GM23338 (cell line): ENCODE results near the gene RAD50. TPM values are rescaled to one million over a fixed set of nuclear protein-coding genes. Genes with fewer than 3 reads are reported as not detected.

ENCODE experiments used
- ATAC-seq: fragments of 200-7000 bp; cut with Tn5 transposase; 3 replicates; pipeline ENCODE4 v1.9.1; 2020
- DNase-seq: peaks from one replicate; pipeline ENCODE4 v3.0.0-alpha.2; 2015; ENCODE audit warnings: low spot score
- H2AFZ ChIP-seq: fragments of 200-600 bp; sonication (generic); 2 replicates; pipeline ENCODE4 v1.8.0; 2016; ENCODE audit warnings: antibody characterized with exemption, mild to moderate bottlenecking, moderate library complexity
- H3F3A ChIP-seq: fragments of 200-600 bp; sonication (generic); replicated peaks from 2 replicates; pipeline ENCODE4 v1.8.0; 2017; ENCODE audit warnings: antibody characterized with exemption, mixed run types, low read depth
- H3K27ac ChIP-seq: fragments of 200-600 bp; sonication (generic); 2 replicates; pipeline ENCODE4 v1.6.1; 2016; ENCODE audit warnings: low read depth
- H3K27me3 ChIP-seq: fragments of 200-600 bp; sonication (generic); 2 replicates; pipeline ENCODE4 v1.8.0; 2016; ENCODE audit warnings: mild to moderate bottlenecking, mixed run types, moderate library complexity; ENCODE audit not compliant: insufficient read depth
- H3K36me3 ChIP-seq: fragments of 200-600 bp; sonication (generic); 2 replicates; pipeline ENCODE4 v1.8.0; 2016; ENCODE audit warnings: mild to moderate bottlenecking; ENCODE audit not compliant: insufficient read depth
- H3K4me1 ChIP-seq: fragments of 200-600 bp; sonication (generic); 2 replicates; pipeline ENCODE4 v1.8.0; 2016; ENCODE audit warnings: mild to moderate bottlenecking, moderate library complexity; ENCODE audit not compliant: insufficient read depth
- H3K4me2 ChIP-seq: fragments of 200-600 bp; sonication (generic); 2 replicates; pipeline ENCODE4 v1.7.1; 2017; ENCODE audit warnings: mixed run types
- H3K4me3 ChIP-seq: fragments of 200-600 bp; sonication (generic); 2 replicates; pipeline ENCODE4 v1.6.1; 2016; ENCODE audit warnings: mixed run types
- H3K79me2 ChIP-seq: fragments of 200-600 bp; sonication (generic); replicated peaks from 2 replicates; pipeline ENCODE4 v1.8.0; 2017; ENCODE audit warnings: mild to moderate bottlenecking; ENCODE audit not compliant: insufficient read depth
- H3K9me2 ChIP-seq: fragments of 200-600 bp; sonication (generic); 2 replicates; pipeline ENCODE4 v1.8.0; 2017; ENCODE audit not compliant: insufficient read depth
- H4K20me1 ChIP-seq: fragments of 200-600 bp; sonication (generic); replicated peaks from 2 replicates; pipeline ENCODE4 v1.8.0; 2017; ENCODE audit warnings: mild to moderate bottlenecking; ENCODE audit not compliant: insufficient read depth
- H3K27ac Mint-ChIP-seq: 2 replicates; pipeline ENCODE4 v1.8.0; 2020; ENCODE audit warnings: inconsistent platforms, mild to moderate bottlenecking, moderate library complexity, mixed read lengths
- H3K27me3 Mint-ChIP-seq: 3 replicates; pipeline ENCODE4 v1.8.0; 2022; ENCODE audit warnings: low read depth, mild to moderate bottlenecking, moderate library complexity, mixed read lengths, inconsistent platforms; ENCODE audit not compliant: insufficient read depth, poor library complexity
- H3K36me3 Mint-ChIP-seq: 3 replicates; pipeline ENCODE4 v1.8.0; 2021; ENCODE audit warnings: low read depth, mild to moderate bottlenecking, inconsistent platforms, moderate library complexity, mixed read lengths
- H3K4me1 Mint-ChIP-seq: 3 replicates; pipeline ENCODE4 v1.8.0; 2020; ENCODE audit warnings: mild to moderate bottlenecking, inconsistent platforms, mixed read lengths
- H3K4me3 Mint-ChIP-seq: 3 replicates; pipeline ENCODE4 v1.8.0; 2021; ENCODE audit warnings: moderate library complexity, mild to moderate bottlenecking, inconsistent platforms, mixed read lengths
- H3K9me3 Mint-ChIP-seq: 3 replicates; pipeline ENCODE4 v1.8.0; 2020; ENCODE audit warnings: moderate library complexity, mild to moderate bottlenecking, inconsistent platforms, mixed read lengths
- CREB1 ChIP-seq: fragments of 250-450 bp; sonication (Bioruptor Pico); IDR thresholded peaks from 2 replicates; pipeline ENCODE4 v1.5.0; 2020; ENCODE audit warnings: low read depth, mild to moderate bottlenecking, moderate library complexity
- CTCF ChIP-seq, 2 experiments: fragments of 200-600 bp in 1 of 2; sonication (generic) in 1 of 2; conservative IDR thresholded peaks; 2 replicates each; pipeline versions ENCODE4 v1.5.1 to v1.6.1; 2016 to 2017; ENCODE audit warnings: antibody characterized with exemption in 2 of 2, low read depth in 2 of 2, mild to moderate bottlenecking in 2 of 2, moderate library complexity in 1 of 2
- ETS1 ChIP-seq: IDR thresholded peaks from 2 replicates; pipeline ENCODE4 v1.6.1; 2016; ENCODE audit warnings: antibody characterized with exemption
- EZH2phosphoT487 ChIP-seq: fragments of 200-600 bp; sonication (generic); IDR thresholded peaks from one replicate; pipeline ENCODE4 v1.8.1; 2018; ENCODE audit warnings: antibody characterized with exemption; ENCODE audit not compliant: unreplicated experiment
- JUNB ChIP-seq: IDR thresholded peaks from one replicate; pipeline ENCODE4 v1.6.1; 2016; ENCODE audit warnings: antibody characterized with exemption; ENCODE audit not compliant: unreplicated experiment
- NANOG ChIP-seq: IDR thresholded peaks from 2 replicates; pipeline ENCODE4 v1.6.1; 2016; ENCODE audit warnings: antibody characterized with exemption, borderline replicate concordance
- POLR2AphosphoS5 ChIP-seq: IDR thresholded peaks from 2 replicates; pipeline ENCODE4 v1.6.1; 2016; ENCODE audit warnings: antibody characterized with exemption, low read depth
- REST ChIP-seq: IDR thresholded peaks from one replicate; pipeline ENCODE4 v1.6.1; 2018; ENCODE audit warnings: antibody characterized with exemption; ENCODE audit not compliant: unreplicated experiment
- STAT1 ChIP-seq: IDR thresholded peaks from one replicate; pipeline ENCODE4 v1.6.1; 2016; ENCODE audit warnings: antibody characterized with exemption; ENCODE audit not compliant: unreplicated experiment
- ZNF114 ChIP-seq: fragments of 250-450 bp; sonication (Bioruptor Pico); IDR thresholded peaks from 2 replicates; pipeline ENCODE4 v1.5.0; 2020; ENCODE audit warnings: mild to moderate bottlenecking, moderate library complexity
- ZNF462 ChIP-seq: fragments of 250-450 bp; sonication (Bioruptor Pico); IDR thresholded peaks from 2 replicates; pipeline ENCODE4 v1.5.0; 2020; ENCODE audit warnings: mild to moderate bottlenecking, moderate library complexity
- polyA plus RNA-seq: library from polyadenylated mRNA; unstranded; fragments of >200 nt; fragmentation: Nextera tagmentation; extraction: Ambion mirVana; gene quantifications from 2 replicates; pipeline ENCODE4 v1.2.1, GENCODE V29; 2016
- total RNA-seq: library from RNA; depleted of rRNA; stranded (reverse); fragments of >200 nt; shearing (Covaris generic); gene quantifications from 2 replicates; pipeline ENCODE4 v1.2.3, GENCODE V29; 2014

Gene RAD50
- total and polyA plus RNA-seq, 2 experiments from 2014 or later, result 27.0 to 52.2 TPM

- no peak for TF ChIP-seq CTCF (conservative IDR thresholded peaks at IDR 0.05; ENCODE audit: low read depth in 2 of 2)
- TF ChIP-seq STAT1, result no peak
- TF ChIP-seq JUNB, result no peak
- TF ChIP-seq NANOG, result no peak
- TF ChIP-seq ETS1, result no peak
- no peak for TF ChIP-seq ZNF114 (CRISPR knock-in tag)
- no peak for TF ChIP-seq REST
Observed at GRCh38 chr5:132671000-132671399, 114.2 kb downstream of the RAD50 start (continued).

GRCh38 chr5:132673488-132673887 is 116.7 kb downstream of the RAD50 start:
- DNase-seq (no peak), ATAC-seq (no peak)
- Mint-ChIP-seq H3K27ac (no peak overlapping the region), H3K4me1 (peaks cover 3% of the 10 kb centered on the region; the same call in 1 of the 3 replicates), H3K27me3 (peaks cover 5% of the 10 kb centered on the region), H3K4me3 (no peak overlapping the region), H3K9me3 (no peaks in the 10 kb centered on the region; the same call in 2 of the 3 replicates), H3K36me3 (no peaks in the 10 kb centered on the region; the same call in 2 of the 3 replicates)
- Histone ChIP-seq H3K4me2 (no peak overlapping the region), H3K4me1 (no peaks in the 10 kb centered on the region), H3F3A (no peaks in the 10 kb centered on the region), H4K20me1 (no peaks in the 10 kb centered on the region), H2AFZ (0 out of 2 replicates have a peak overlapping the region, but pooled peaks have one; percentile 10), H3K27ac (no peak overlapping the region), H3K79me2 (no peaks in the 10 kb centered on the region), H3K9me2 (peaks cover 2% of the 10 kb centered on the region; the same call in 1 of the 2 replicates), H3K4me3 (no peak overlapping the region), H3K36me3 (no peaks in the 10 kb centered on the region), H3K27me3 (no peaks in the 10 kb centered on the region)
- TF ChIP-seq CREB1 (no peak), ETS1 (no peak), EZH2phosphoT487 (no peak), ZNF114 (CRISPR knock-in tag) (no peak), POLR2AphosphoS5 (no peak), STAT1 (no peak), ZNF462 (CRISPR knock-in tag) (no peak)
